H1 (cell line): ENCODE measurements around the gene OR11A1. TPM values are rescaled to one million over a fixed set of nuclear protein-coding genes. Genes with fewer than 3 reads are reported as not detected.
A peak's percentile ranks its signal among the peaks of the same experiment; 100 is the strongest.

Experiments used
- CTCF ChIA-PET: fragments of 300-600 bp; sonication (Branson Sonifier 250); formaldehyde crosslinking; loops from one replicate; lab custom pipeline; 2021; ENCODE audit not compliant: partially characterized antibody; lab: Charles Lee
- POLR2A ChIA-PET: fragments of 300-600 bp; sonication (Branson Sonifier 250); formaldehyde crosslinking; loops from one replicate; lab custom pipeline; 2021; ENCODE audit warnings: inconsistent platforms; ENCODE audit not compliant: partially characterized antibody; lab: Charles Lee
- DNase-seq, 2 experiments: peaks; one replicate each; pipeline versions ENCODE4 v3.0.0 to v3.0.0-alpha.2; 2010 to 2022; ENCODE audit warnings: low spot score in 2 of 2, low read depth in 1 of 2, mixed read lengths in 1 of 2
- FAIRE-seq: peaks from 2 replicates; lab custom pipeline; 2011; peaks lifted over from hg19 to GRCh38; lab: Jason Lieb, UNC
- H2AFZ ChIP-seq: 2 replicates; pipeline ENCODE4 v1.8.1; 2012; ENCODE audit warnings: low read length, inconsistent platforms
- H2AK5ac ChIP-seq: 2 replicates; pipeline ENCODE4 v1.6.1; 2013; ENCODE audit warnings: low read depth, low read length
- H2BK120ac ChIP-seq: replicated peaks from 2 replicates; pipeline ENCODE3; 2013; ENCODE audit warnings: low read depth, low read length, inconsistent platforms
- H2BK12ac ChIP-seq: 2 replicates; pipeline ENCODE4 v1.6.1; 2013; ENCODE audit warnings: low read depth, low read length
- H2BK15ac ChIP-seq: 2 replicates; pipeline ENCODE4 v1.6.1; 2013; ENCODE audit warnings: low read length
- H2BK20ac ChIP-seq: 2 replicates; pipeline ENCODE4 v1.6.1; 2013; ENCODE audit warnings: low read length
- H2BK5ac ChIP-seq: 2 replicates; pipeline ENCODE4 v1.6.1; 2013; ENCODE audit warnings: low read depth, low read length
- H3K14ac ChIP-seq: 2 replicates; pipeline ENCODE4 v1.6.1; 2013; ENCODE audit warnings: inconsistent platforms; ENCODE audit not compliant: insufficient read length
- H3K18ac ChIP-seq: 2 replicates; pipeline ENCODE4 v1.6.1; 2013; ENCODE audit warnings: low read length; ENCODE audit errors: extremely low read depth
- H3K23ac ChIP-seq: 2 replicates; pipeline ENCODE4 v1.6.1; 2013; ENCODE audit warnings: inconsistent platforms; ENCODE audit not compliant: insufficient read length
- H3K23me2 ChIP-seq: 2 replicates; pipeline ENCODE4 v1.6.1; 2013; ENCODE audit warnings: low read depth, low read length
- H3K27ac ChIP-seq: 2 replicates; pipeline ENCODE4 v1.6.1; 2011; ENCODE audit warnings: low read depth, low read length, inconsistent platforms
- H3K27me3 ChIP-seq, 4 experiments: replicated peaks in 1 of 4; 1 replicate in 1 of 4; 2 replicates in 3 of 4; pipeline versions ENCODE4 v1.6.1 to v1.8.1; 2011 to 2013; ENCODE audit warnings: low read length in 3 of 4, mild to moderate bottlenecking in 3 of 4, inconsistent platforms in 2 of 4, mixed read lengths in 2 of 4, moderate library complexity in 1 of 4; ENCODE audit not compliant: control insufficient read depth in 3 of 4, insufficient read depth in 3 of 4; ENCODE audit errors: extremely low read depth in 1 of 4
- H3K36me3 ChIP-seq, 4 experiments: 2 replicates each; pipeline versions ENCODE4 v1.6.1 to v1.8.1; 2011 to 2013; ENCODE audit warnings: mild to moderate bottlenecking in 4 of 4, low read length in 3 of 4, moderate library complexity in 2 of 4, control low read depth in 1 of 4, inconsistent platforms in 1 of 4; ENCODE audit not compliant: insufficient read depth in 4 of 4, control insufficient read depth in 2 of 4
- H3K4ac ChIP-seq: replicated peaks from 2 replicates; pipeline ENCODE3; 2013; ENCODE audit warnings: low read length, low read depth, mixed read lengths, inconsistent platforms; ENCODE audit not compliant: insufficient read length
- H3K4me1 ChIP-seq, 4 experiments: replicated peaks in 1 of 4; 1 replicate in 1 of 4; 2 replicates in 3 of 4; pipeline versions ENCODE4 v1.6.1 to v1.8.1; 2011 to 2013; ENCODE audit warnings: low read length in 3 of 4, inconsistent platforms in 2 of 4, mixed read lengths in 1 of 4; ENCODE audit not compliant: insufficient read depth in 4 of 4, control insufficient read depth in 3 of 4
- H3K4me2 ChIP-seq, 2 experiments: 2 replicates each; pipeline versions ENCODE4 v1.6.1 to v1.8.1; 2011 to 2013; ENCODE audit warnings: low read depth in 2 of 2, low read length in 2 of 2, control low read depth in 1 of 2, inconsistent platforms in 1 of 2, mild to moderate bottlenecking in 1 of 2; ENCODE audit not compliant: insufficient read depth in 1 of 2
- H3K4me3 ChIP-seq, 4 experiments: fragments of 200-600, 300-600 bp in 1 of 4; sonication (generic), shearing (Covaris generic), sonication (Bioruptor Twin) in 1 of 4; 2 replicates each; pipeline versions ENCODE4 v1.5.1 to v1.8.1; 2011 to 2016; ENCODE audit warnings: low read length in 4 of 4, low read depth in 3 of 4, control low read depth in 2 of 4, inconsistent platforms in 2 of 4, mild to moderate bottlenecking in 2 of 4, mixed read lengths in 1 of 4, moderate library complexity in 1 of 4; ENCODE audit not compliant: insufficient read depth in 2 of 4; ENCODE audit errors: extremely low read depth in 1 of 4
- H3K56ac ChIP-seq: replicated peaks from 2 replicates; pipeline ENCODE3; 2013; ENCODE audit warnings: low read depth, mild to moderate bottlenecking, mixed read lengths, low read length, inconsistent platforms; ENCODE audit not compliant: insufficient read length
- H3K79me1 ChIP-seq: 2 replicates; pipeline ENCODE4 v1.6.1; 2013; ENCODE audit warnings: low read depth, low read length, control low read depth
- H3K79me2 ChIP-seq, 2 experiments: 2 replicates each; pipeline versions ENCODE4 v1.6.1 to v1.8.1; 2012 to 2013; ENCODE audit warnings: low read length in 2 of 2, mild to moderate bottlenecking in 2 of 2, inconsistent platforms in 1 of 2; ENCODE audit not compliant: insufficient read depth in 2 of 2, control insufficient read depth in 1 of 2
- H3K9ac ChIP-seq, 4 experiments: replicated peaks in 1 of 4; 1 replicate in 1 of 4; 2 replicates in 3 of 4; pipeline versions ENCODE4 v1.6.1 to v1.8.1; 2011 to 2013; ENCODE audit warnings: low read depth in 3 of 4, low read length in 3 of 4, control low read depth in 2 of 4, mild to moderate bottlenecking in 2 of 4, moderate library complexity in 2 of 4, inconsistent platforms in 1 of 4; ENCODE audit errors: extremely low read depth in 1 of 4
- H3K9me3 ChIP-seq, 2 experiments: 2 replicates each; pipeline versions ENCODE4 v1.6.1 to v1.8.1; 2012 to 2013; ENCODE audit warnings: mild to moderate bottlenecking in 2 of 2, moderate library complexity in 2 of 2, control low read depth in 1 of 2, inconsistent platforms in 1 of 2, low read depth in 1 of 2, low read length in 1 of 2, mixed read lengths in 1 of 2; ENCODE audit not compliant: insufficient read depth in 2 of 2
- H4K20me1 ChIP-seq, 2 experiments: replicated peaks in 1 of 2; 2 replicates each; pipeline versions ENCODE3 to v1.8.1; 2011 to 2013; ENCODE audit warnings: inconsistent platforms in 2 of 2, low read length in 2 of 2, mild to moderate bottlenecking in 1 of 2; ENCODE audit not compliant: insufficient read depth in 2 of 2, control insufficient read depth in 1 of 2
- H4K5ac ChIP-seq: 2 replicates; pipeline ENCODE4 v1.6.1; 2013; ENCODE audit warnings: low read length, low read depth, mixed read lengths, inconsistent platforms; ENCODE audit not compliant: insufficient read length
- H4K8ac ChIP-seq: 2 replicates; pipeline ENCODE4 v1.8.0; 2013; ENCODE audit warnings: mild to moderate bottlenecking, moderate library complexity, low read length, inconsistent platforms; ENCODE audit not compliant: insufficient read depth; ENCODE audit errors: extremely low read depth
- H4K91ac ChIP-seq: replicated peaks from 2 replicates; pipeline ENCODE3; 2013; ENCODE audit warnings: low read length, mixed read lengths, inconsistent platforms; ENCODE audit not compliant: insufficient read length
- KDM5A ChIP-seq: fragments of 200-600 bp; IDR thresholded peaks from 2 replicates; pipeline ENCODE4 v1.7.1; 2012; ENCODE audit warnings: mild to moderate bottlenecking, low read length, inconsistent platforms, mixed read lengths
- TEAD4 ChIP-seq: IDR thresholded peaks from 2 replicates; pipeline ENCODE4 v1.6.1; 2012; ENCODE audit warnings: low read depth, low read length, inconsistent platforms, mixed read lengths
- WGBS, 2 experiments: shearing (Covaris generic) in 1 of 2; methylation state at CpG; one replicate each; pipeline versions ENCODE4 v1.1.6 to v1.1.7; 2013 to 2015; ENCODE audit warnings: low lambda C conversion rate in 2 of 2, mixed read lengths in 2 of 2, inconsistent platforms in 1 of 2, low coverage in 1 of 2, missing lambda C conversion rate in 1 of 2; ENCODE audit not compliant: insufficient replicate concordance in 2 of 2, insufficient coverage in 1 of 2, insufficient read length in 1 of 2; ENCODE audit errors: extremely low coverage in 1 of 2, missing lambda C conversion rate in 1 of 2; 5-methylcytosine and 5-hydroxymethylcytosine counted together
- polyA plus RNA-seq, 7 experiments: library from polyadenylated mRNA; depleted of rRNA in 3 of 7; stranded (reverse) in 5 of 7; unstranded in 2 of 7; fragments of >200 nt in 5 of 7; fragments of 200-250 nt in 2 of 7; gene quantifications; 1 replicate in 5 of 7; 2 replicates in 1 of 7; 4 replicates in 1 of 7; pipeline versions ENCODE4 v1.2.1 to v1.2.3, GENCODE V29; 2011 to 2013; ENCODE audit warnings: missing spikeins in 2 of 7, mixed read lengths in 2 of 7
- total RNA-seq: library from RNA; stranded (reverse); fragmentation: NEBNext Ultra II Directional; extraction: Animal tissue kit (Norgen Biotek cat#: 25700); gene quantifications from 2 replicates; pipeline ENCODE4 v1.2.1, GENCODE V29; 2021

Gene OR11A1
- total and polyA plus RNA-seq, 2 of the 8 experiments (the other 6 are each of a cell fraction or from before 2014, with no cell fraction given), result not detected

- no peak overlapping the region for H4K5ac ChIP-seq
- DNase-seq, result no peak
- ChIA-PET POLR2A (interaction anchor here (1.2 to 1.6 kb wide), 2 partner anchors 19 to 23 kb away, joined by 3 read pairs; no protein-coding TSS in a partner anchor), CTCF (interaction anchor here (1.5 to 2.5 kb wide), 2 partner anchors 44 to 165 kb away, joined by 3 to 13 read pairs; no protein-coding TSS in a partner anchor)
- H3K56ac ChIP-seq, result no peak overlapping the region
- 93% methylated on average over 2 of the region's 2 CpGs; no CpG with 5 or more reads in 1 of the 2 experiments for WGBS, 2 experiments
- H3K23ac ChIP-seq, result no peak overlapping the region
- no peak overlapping the region for H2BK5ac ChIP-seq
- no peak overlapping the region for H2BK20ac ChIP-seq
- H3K4me1 ChIP-seq, result no peaks in the 10 kb centered on the region
- no peak overlapping the region for H4K91ac ChIP-seq
- no peaks in the 10 kb centered on the region for H3K79me1 ChIP-seq
- no peak overlapping the region for H2BK120ac ChIP-seq
- H3K27me3 ChIP-seq, result no peaks in the 10 kb centered on the region
- no peaks in the 10 kb centered on the region for H4K20me1 ChIP-seq
- no peak overlapping the region for H4K8ac ChIP-seq
- no peak overlapping the region for H3K18ac ChIP-seq
- H3K9me3 ChIP-seq, result 0 out of 4 replicates have a peak, but pooled peaks cover 0 to 3% of the 10 kb centered on the region in 2 experiments
- H3K27ac ChIP-seq, result no peak overlapping the region
- H3K9ac ChIP-seq, result no peak overlapping the region
- H3K4ac ChIP-seq, result no peak overlapping the region
- TF ChIP-seq TEAD4 (peak; percentile 54; the same call in 1 of the 2 replicates), KDM5A (no peak)
- 0 out of 4 replicates have a peak overlapping the region, but pooled peaks of 1 of the 2 experiments have one; percentile 8 for H3K4me2 ChIP-seq
- no peak overlapping the region for H2BK12ac ChIP-seq
- FAIRE-seq, result no peak
- no peaks in the 10 kb centered on the region for H3K23me2 ChIP-seq
- H2BK15ac ChIP-seq, result no peak overlapping the region
- H3K36me3 ChIP-seq, result no peaks in the 10 kb centered on the region
- H3K4me3 ChIP-seq, result no peak overlapping the region
- no peak overlapping the region for H2AFZ ChIP-seq
- no peak overlapping the region for H3K14ac ChIP-seq
- no peak overlapping the region for H2AK5ac ChIP-seq
- no peaks in the 10 kb centered on the region for H3K79me2 ChIP-seq
Observed at GRCh38 chr6:29424168-29424567, 32.7 kb downstream of the OR11A1 start.
